GM12878 (cell line): ENCODE measurements around the gene YPEL3. TPM values are rescaled to one million over a fixed set of nuclear protein-coding genes. Genes with fewer than 3 reads are reported as not detected.

Source experiments
- ATAC-seq: fragments of 200-7000 bp; cut with Tn5 transposase; 3 replicates; pipeline ENCODE4 v1.9.1; 2020; ENCODE audit warnings: mild to moderate bottlenecking, moderate library complexity
- BruUV-seq: library from RNA; stranded (reverse); fragments of 400-500 nt; replicated peaks from 2 replicates; lab custom pipeline; 2021; lab: Mats Ljungman, UMichigan
- CTCF ChIA-PET: fragments of 300-600 bp; sonication (Branson Sonifier 250); formaldehyde crosslinking; extraction: SDS; loops from one replicate; lab custom pipeline; 2021; ENCODE audit warnings: inconsistent platforms; lab: Yijun Ruan, JAX
- POLR2A ChIA-PET: fragments of 350-600 bp; formaldehyde crosslinking; extraction: SDS; loops from one replicate; lab custom pipeline; 2021; ENCODE audit warnings: inconsistent platforms; lab: Charles Lee
- RAD21 ChIA-PET: fragments of 300-600 bp; sonication (Branson Sonifier 250); formaldehyde crosslinking; loops from one replicate; lab custom pipeline; 2023; ENCODE audit warnings: antibody characterized with exemption; ENCODE audit not compliant: unreplicated experiment; lab: Charles Lee
- SMC1A ChIA-PET: fragments of 300-600 bp; sonication (Branson Sonifier 250); formaldehyde crosslinking; loops from one replicate; lab custom pipeline; 2023; ENCODE audit not compliant: unreplicated experiment, uncharacterized antibody; lab: Charles Lee
- DNase-seq: peaks from one replicate; pipeline ENCODE4 v3.0.0-alpha.2; 2011; ENCODE audit warnings: low read depth, low spot score
- FAIRE-seq: peaks from 3 replicates; lab custom pipeline; 2011; peaks lifted over from hg19 to GRCh38; lab: Jason Lieb, UNC
- H2AFZ ChIP-seq: 2 replicates; pipeline ENCODE4 v1.6.0; 2011; ENCODE audit warnings: low read depth, low read length, control low read depth; ENCODE audit not compliant: control insufficient read depth
- H3K27ac ChIP-seq: 2 replicates; pipeline ENCODE4 v1.5.1; 2011; ENCODE audit warnings: control low read depth; ENCODE audit not compliant: control insufficient read depth, insufficient read depth
- H3K27me3 ChIP-seq, 2 experiments: replicated peaks in 1 of 2; 2 replicates each; pipeline versions ENCODE4 v1.6.0 to v1.6.1; 2011; ENCODE audit warnings: low read length in 1 of 2; ENCODE audit not compliant: control insufficient read depth in 2 of 2, insufficient read depth in 2 of 2
- H3K36me3 ChIP-seq, 2 experiments: 2 replicates each; pipeline ENCODE4 v1.5.1; 2011; ENCODE audit warnings: low read length in 1 of 2; ENCODE audit not compliant: control insufficient read depth in 2 of 2, insufficient read depth in 2 of 2
- H3K4me1 ChIP-seq: 2 replicates; pipeline ENCODE4 v1.6.1; 2011; ENCODE audit warnings: mild to moderate bottlenecking, low read length, moderate library complexity, mixed read lengths; ENCODE audit not compliant: control insufficient read depth, insufficient read depth
- H3K4me2 ChIP-seq: 2 replicates; pipeline ENCODE4 v1.6.0; 2011; ENCODE audit warnings: control low read depth; ENCODE audit not compliant: control insufficient read depth, insufficient read depth
- H3K4me3 ChIP-seq: fragments of 200-600 bp; sonication (generic); 2 replicates; pipeline ENCODE4 v1.5.1; 2016
- H3K79me2 ChIP-seq: 2 replicates; pipeline ENCODE4 v1.6.0; 2011; ENCODE audit warnings: low read length; ENCODE audit not compliant: control insufficient read depth, insufficient read depth
- H3K9ac ChIP-seq: 2 replicates; pipeline ENCODE4 v1.8.0; 2011; ENCODE audit warnings: low read length, control low read depth, mixed read lengths; ENCODE audit not compliant: control insufficient read depth, insufficient read depth
- H3K9me3 ChIP-seq: replicated peaks from 3 replicates; pipeline ENCODE4 v1.5.1; 2011; ENCODE audit warnings: mild to moderate bottlenecking, low read length; ENCODE audit not compliant: control insufficient read depth, insufficient read depth
- H4K20me1 ChIP-seq: 2 replicates; pipeline ENCODE4 v1.6.0; 2011; ENCODE audit not compliant: control insufficient read depth, insufficient read depth
- CHD1 ChIP-seq: IDR thresholded peaks from 2 replicates; pipeline ENCODE4 v1.6.1; 2012; ENCODE audit warnings: low read depth, low read length, improper control_type of control experiment
- CREM ChIP-seq: IDR thresholded peaks from 2 replicates; pipeline ENCODE4 v1.6.1; 2014; ENCODE audit warnings: antibody characterized with exemption, low read depth
- DPF2 ChIP-seq: fragments of 450-650 bp; IDR thresholded peaks from 2 replicates; pipeline ENCODE4 v1.6.1; 2017; ENCODE audit warnings: mild to moderate bottlenecking
- HDAC6 ChIP-seq: fragments of 200-600 bp; sonication (generic); IDR thresholded peaks from one replicate; pipeline ENCODE4 v1.8.0; 2017; ENCODE audit warnings: antibody characterized with exemption; ENCODE audit not compliant: unreplicated experiment
- RB1 ChIP-seq: fragments of 450-650 bp; formaldehyde crosslinking; IDR thresholded peaks from 2 replicates; pipeline ENCODE4 v1.6.1; 2017; ENCODE audit warnings: mild to moderate bottlenecking, borderline replicate concordance
- RFX5 ChIP-seq: IDR thresholded peaks from 2 replicates; pipeline ENCODE4 v1.6.1; 2011; ENCODE audit warnings: low read depth, low read length, improper control_type of control experiment
- ZNF207 ChIP-seq: fragments of 450-650 bp; IDR thresholded peaks from 2 replicates; pipeline ENCODE4 v1.6.1; 2014; ENCODE audit warnings: antibody characterized with exemption, mild to moderate bottlenecking, borderline replicate concordance
- WGBS: methylation state at CpG from one replicate; pipeline ENCODE4 v1.1.6; 2016; ENCODE audit warnings: low lambda C conversion rate; ENCODE audit not compliant: insufficient replicate concordance, insufficient coverage; ENCODE audit errors: missing lambda C conversion rate; 5-methylcytosine and 5-hydroxymethylcytosine counted together
- in situ Hi-C: fragments of 300-500 bp; cut with MboI; formaldehyde crosslinking; loops from 9 replicates; pipeline ENCODE4 v1.14.3; 2018; ENCODE audit warnings: mixed read lengths
- intact Hi-C: fragments of 100-400 bp; cut with micrococcal nuclease; formaldehyde crosslinking; loops from one replicate; pipeline ENCODE4 v1.14.2; 2022; ENCODE audit not compliant: unreplicated experiment
- polyA plus RNA-seq, 11 experiments: library from polyadenylated mRNA; depleted of rRNA in 4 of 11; unstranded in 6 of 11; stranded (reverse) in 5 of 11; fragments of >200 nt; fragmentation: Nextera tagmentation in 4 of 11; fragmentation: Illumina TruSeq in 1 of 11; extraction: Ambion mirVana in 4 of 11; extraction: Trizol in 1 of 11; gene quantifications; 1 replicate in 1 of 11; 2 replicates in 10 of 11; pipeline versions ENCODE4 v1.2.1 to v1.2.3, GENCODE V29; 2011 to 2016; ENCODE audit warnings: inconsistent platforms in 2 of 11, missing spikeins in 2 of 11, low read depth in 1 of 11
- total RNA-seq, 4 experiments: library from RNA; depleted of rRNA in 3 of 4; stranded (reverse); fragments of >200 nt in 3 of 4; fragmentation: Illumina TruSeq in 1 of 4; extraction: Trizol in 1 of 4; gene quantifications; 2 replicates each; pipeline versions ENCODE4 v1.2.1 to v1.2.3, GENCODE V29; 2013 to 2021
- TF ChIP-seq, protein P1 (sequence below): fragments of 450-650 bp; IDR thresholded peaks from 2 replicates; pipeline ENCODE4 v1.6.1; 2014; ENCODE audit warnings: mild to moderate bottlenecking

YPEL3 gene
- total and polyA plus RNA-seq, 10 of the 15 experiments (the other 5 are each of a cell fraction or from before 2014, with no cell fraction given) = 1.3 to 22.0 (median 12.1) TPM

DNA sequence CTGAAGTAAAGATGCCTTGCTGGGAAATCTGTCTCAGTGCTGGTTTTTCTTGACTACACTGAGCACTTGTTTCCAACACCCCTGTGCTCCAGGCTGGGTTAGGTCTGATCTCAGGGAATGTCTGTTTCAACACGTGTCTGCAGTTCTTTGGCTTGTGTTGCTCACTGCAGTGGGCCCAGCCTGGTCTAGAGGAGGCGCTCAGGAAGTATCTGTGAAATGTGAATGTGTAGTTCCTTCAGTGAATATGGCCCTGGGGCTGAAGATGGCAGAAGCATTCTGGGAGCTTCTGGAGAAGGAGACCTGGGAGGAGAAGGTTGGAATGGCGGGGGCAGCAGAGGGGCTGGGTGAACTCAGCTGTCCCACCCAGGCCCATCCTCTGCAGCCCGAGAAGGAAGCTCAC lies 8.1 kb upstream of the YPEL3 start:
- in situ Hi-C loops (no loop called here), intact Hi-C loops (no loop called here)
- ATAC-seq (no peak), DNase-seq (no peak), FAIRE-seq (no peak)
- ChIA-PET POLR2A (no interaction called here), SMC1A (interaction anchor here (1.0 to 2.5 kb wide), 3 partner anchors 12 to 39 kb away, joined by 3 to 11 read pairs (median 3); partner anchors contain the start of gene TBX6), RAD21 (no interaction called here), CTCF (interaction anchor here (0.9 to 4.0 kb wide), 2 partner anchors 12 to 24 kb away, joined by 3 to 22 read pairs; partner anchors contain the start of gene TBX6)
- no peak overlapping the region for H3K4me3 ChIP-seq
- H3K9me3 ChIP-seq = no peaks in the 10 kb centered on the region; the same call in 2 of the 3 replicates
- no peaks in the 10 kb centered on the region for H4K20me1 ChIP-seq
- H3K27ac ChIP-seq = no peak overlapping the region
- no peak overlapping the region for H3K9ac ChIP-seq
- 31% methylated on average over 3 of the region's 4 CpGs for WGBS
- no peaks in the 10 kb centered on the region for H3K27me3 ChIP-seq
- no peak for TF ChIP-seq HDAC6
- no peak for TF ChIP-seq CHD1
- TF ChIP-seq ZNF207 = no peak
- TF ChIP-seq, protein P1, sequence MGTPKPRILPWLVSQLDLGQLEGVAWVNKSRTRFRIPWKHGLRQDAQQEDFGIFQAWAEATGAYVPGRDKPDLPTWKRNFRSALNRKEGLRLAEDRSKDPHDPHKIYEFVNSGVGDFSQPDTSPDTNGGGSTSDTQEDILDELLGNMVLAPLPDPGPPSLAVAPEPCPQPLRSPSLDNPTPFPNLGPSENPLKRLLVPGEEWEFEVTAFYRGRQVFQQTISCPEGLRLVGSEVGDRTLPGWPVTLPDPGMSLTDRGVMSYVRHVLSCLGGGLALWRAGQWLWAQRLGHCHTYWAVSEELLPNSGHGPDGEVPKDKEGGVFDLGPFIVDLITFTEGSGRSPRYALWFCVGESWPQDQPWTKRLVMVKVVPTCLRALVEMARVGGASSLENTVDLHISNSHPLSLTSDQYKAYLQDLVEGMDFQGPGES = no peak
- no peak for TF ChIP-seq RFX5
- TF ChIP-seq DPF2 = no peak
- no peak for TF ChIP-seq RB1
- TF ChIP-seq CREM = no peak
- no peaks in the 10 kb centered on the region for H3K79me2 ChIP-seq
- H3K4me1 ChIP-seq = no peaks in the 10 kb centered on the region
- no peak overlapping the region for H3K4me2 ChIP-seq
- no TSS peak for BruUV-seq
- no peak overlapping the region for H2AFZ ChIP-seq
- no peaks in the 10 kb centered on the region for H3K36me3 ChIP-seq
